HG02642 (cell line): ENCODE data around the gene SETD2.

ENCODE experiments used
- ATAC-seq: cut with Tn5 transposase; IDR thresholded peaks from one replicate; pipeline ENCODE4 v1.9.1; 2021; ENCODE audit warnings: mild to moderate bottlenecking; ENCODE audit not compliant: unreplicated experiment, poor library complexity

Gene SETD2

DNA sequence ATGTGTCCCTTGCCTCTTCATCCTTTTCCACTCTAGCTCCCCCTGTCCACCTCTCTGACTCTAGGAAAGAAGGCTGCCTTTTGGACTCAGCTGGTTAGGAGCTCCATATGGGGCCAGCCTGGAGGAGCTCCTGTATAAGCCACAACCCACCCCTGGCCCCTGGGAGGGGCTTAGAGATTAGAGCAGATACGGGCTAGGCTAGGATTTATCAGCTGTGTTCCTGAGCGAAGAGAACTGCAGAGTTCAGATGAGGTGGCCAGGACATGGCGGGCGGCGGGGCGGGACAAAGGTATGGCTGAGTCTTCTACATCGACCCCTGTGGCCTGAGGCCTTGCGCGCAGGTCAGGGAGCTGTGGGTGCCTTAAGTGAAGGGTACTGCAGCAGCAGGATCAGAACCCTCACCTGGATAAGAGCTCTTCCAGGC is 176.6 kb downstream of the SETD2 start:
- ATAC-seq: peak; percentile 2

DNA sequence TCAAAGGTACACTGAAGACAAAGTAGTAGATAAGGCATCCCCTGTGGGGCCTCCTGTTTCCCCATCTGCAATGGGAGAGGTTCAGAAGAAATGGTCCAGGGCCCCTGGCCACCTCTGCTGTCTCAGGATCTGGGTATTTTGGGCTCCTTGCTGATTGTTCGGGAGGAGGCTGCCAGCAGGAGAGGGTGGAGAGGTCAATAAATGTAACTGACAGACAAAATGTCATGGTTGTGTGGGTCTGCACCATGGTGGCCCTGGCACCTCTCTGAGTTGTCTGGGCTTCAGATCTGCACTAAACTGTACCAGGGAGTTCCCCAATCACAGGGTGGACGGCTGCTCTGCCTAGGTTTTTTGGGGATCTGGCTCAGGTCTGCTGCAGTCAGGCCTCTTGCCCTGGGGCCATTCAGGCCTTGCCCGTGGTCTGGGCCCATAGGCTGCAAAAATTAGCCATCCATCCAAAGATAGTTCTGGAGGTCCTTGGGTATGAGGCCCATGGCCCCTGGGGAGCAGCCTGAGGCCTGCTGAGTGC is 177.1 kb downstream of the SETD2 start:
- ATAC-seq: no peak

DNA sequence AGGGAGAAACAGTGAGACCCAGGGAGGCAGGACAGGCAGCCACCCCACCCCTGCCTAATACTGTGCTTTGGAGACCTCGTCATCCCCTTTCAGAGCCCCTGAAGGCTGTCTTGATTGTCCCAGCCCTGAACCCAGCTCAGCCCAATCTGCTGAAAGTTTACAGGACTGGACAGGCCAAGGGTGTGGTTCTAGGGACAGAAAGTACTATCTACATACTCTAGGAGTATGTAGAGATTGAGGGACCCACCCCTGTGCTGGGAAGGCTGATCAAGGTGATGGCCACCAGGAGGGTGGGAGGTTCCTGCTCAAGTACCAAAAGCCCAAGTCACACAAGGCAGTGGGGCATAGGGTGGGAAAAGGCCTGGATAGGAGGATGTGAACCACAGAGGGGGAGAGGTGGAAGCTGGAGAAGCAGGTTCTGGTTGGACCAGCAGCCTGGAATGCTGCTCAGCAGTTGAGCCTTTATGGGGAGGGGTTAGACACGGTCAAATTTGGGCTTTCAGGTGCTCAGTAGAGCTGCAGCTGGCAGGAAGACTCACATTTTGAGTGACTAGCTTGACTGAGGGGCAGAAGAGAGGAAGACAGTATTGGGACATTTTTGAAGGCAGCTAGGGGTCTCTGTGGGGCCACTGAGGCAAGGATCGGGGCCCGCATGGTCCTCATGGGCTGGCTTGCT is 177.7 kb downstream of the SETD2 start:
- ATAC-seq: no peak

DNA sequence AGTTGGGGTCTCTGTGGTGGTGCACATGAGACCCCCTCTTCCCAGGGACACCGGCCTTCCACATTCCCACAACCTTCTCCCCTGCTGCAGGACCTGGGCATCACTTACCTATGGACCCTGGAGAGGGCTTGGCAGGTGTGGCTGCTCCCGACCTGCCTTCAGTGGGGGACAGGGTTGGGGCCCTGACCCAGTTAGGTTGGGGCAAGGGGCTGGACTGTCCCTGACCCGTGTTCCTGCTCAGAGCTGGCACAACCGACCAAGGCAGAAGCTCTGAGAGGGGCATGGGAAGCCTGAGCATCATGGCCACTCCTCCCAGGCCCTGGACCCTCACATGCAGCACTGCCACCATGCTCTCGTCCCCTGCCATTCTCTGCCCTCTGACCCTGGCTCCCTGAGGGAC is 178.3 kb downstream of the SETD2 start:
- no peak for ATAC-seq

DNA sequence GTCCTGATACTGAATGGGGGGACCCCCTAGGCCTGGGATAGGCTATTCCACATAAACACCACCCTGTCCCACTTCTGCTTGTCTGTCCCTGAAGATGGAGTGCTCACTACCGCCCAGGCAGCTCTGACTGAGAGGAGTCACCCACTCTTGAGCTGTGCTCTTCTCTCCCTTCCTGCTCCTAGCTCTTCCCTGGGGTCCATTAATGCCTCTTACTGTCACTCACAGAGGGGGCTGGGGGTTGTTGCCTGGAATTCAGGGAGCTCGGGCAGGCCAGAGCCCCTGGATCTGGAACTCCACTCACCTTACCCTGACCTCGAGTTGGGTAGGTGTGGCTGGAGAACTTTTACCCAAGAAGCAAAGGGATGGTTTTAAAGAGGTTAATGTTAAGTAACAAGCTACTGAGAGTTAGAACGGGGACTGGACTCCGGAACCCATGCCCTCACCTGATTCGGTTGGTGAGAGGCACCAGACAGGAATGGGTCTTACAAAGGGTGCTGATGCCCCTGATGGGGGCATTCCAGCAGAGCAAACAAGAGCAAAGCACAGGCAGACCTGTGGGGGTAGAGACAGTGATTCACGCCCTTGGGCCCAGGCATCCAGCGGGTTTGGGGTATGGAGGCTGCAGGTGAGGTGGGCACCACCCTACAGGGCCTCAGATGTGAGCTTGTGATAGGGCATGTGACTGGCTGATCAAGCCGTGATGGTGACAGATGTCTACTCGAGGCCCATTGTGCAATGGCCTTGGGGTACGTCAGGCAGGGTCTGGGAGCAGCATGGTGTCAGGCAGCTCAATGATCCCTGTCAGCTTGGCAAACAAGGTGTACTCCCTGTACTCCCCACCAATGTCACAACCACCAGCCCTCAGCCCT is 179.1 kb downstream of the SETD2 start:
- no peak for ATAC-seq

DNA sequence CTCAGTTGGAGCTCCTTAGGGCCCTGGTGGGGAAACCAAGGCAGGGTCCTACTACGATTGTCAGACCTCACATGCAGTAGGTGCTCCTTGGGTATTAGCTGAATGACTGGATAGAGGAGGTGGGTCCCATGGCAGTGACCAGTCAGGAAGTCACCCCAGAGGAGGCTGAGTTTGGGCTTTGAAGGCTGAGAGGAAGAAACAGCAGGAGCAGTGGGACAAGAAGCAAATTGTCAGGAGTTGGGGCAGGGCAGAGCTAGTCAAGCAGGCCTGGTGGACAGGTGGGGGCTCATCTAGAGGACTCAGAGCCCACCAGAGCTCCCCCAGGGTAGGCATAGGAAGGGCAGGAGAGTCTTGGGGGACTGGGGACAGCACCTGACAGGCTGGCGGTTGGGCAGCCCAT is 181.4 kb downstream of the SETD2 start:
- ATAC-seq: no peak

DNA sequence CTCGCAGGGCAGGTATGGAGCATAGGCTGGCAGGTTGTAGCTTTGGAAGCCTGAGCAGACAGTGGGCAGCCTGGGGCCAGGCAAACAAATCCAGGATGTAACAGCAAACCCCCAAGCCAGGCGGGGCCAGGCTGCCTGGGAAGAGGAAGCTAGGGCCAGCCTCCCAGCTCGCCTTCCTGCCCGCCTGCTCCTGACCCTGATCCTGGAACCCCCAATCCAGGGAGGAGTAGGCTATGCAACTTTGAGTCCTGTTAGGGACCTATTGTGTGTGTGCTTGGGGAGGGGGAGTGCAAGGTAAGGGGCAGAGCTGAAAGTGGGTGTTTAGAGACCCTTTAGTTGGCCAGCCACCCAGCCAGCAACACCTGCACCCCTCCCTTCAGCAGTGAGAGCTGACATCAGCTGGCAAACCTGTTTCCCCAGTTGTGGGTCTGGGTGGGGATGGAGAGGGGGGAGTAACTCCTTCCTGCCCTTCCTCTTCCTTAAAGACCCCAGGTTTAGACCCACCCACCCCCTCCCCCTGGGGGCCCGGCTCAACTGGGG is 181.9 kb downstream of the SETD2 start:
- ATAC-seq: no peak

DNA sequence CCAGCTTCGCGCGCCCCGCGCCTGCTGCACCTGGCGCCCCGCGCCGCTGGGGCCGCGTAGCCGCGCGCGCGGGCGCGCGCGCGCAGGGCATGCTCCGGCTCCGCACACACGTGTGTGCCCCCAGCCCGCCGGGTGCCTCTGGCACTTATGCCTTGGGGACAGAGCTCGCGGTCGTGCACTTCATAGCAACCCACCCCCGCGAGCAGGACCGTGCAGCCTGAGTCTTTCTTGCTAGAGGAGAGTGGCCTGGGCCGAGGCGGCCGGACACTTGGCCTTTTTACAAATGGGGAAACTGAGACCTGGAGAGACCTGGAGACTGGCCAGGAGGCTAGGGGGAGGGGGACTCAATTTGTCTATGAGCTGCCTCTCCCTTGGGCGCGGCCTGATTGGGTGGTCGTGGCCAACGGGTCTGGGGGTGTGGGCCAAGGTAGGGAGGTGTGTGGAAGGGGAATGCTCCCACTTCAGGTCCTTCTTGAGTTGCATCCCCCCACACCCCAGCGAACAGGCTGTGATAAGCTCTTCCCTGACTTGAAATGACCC is 183.9 kb downstream of the SETD2 start:
- no peak for ATAC-seq

DNA sequence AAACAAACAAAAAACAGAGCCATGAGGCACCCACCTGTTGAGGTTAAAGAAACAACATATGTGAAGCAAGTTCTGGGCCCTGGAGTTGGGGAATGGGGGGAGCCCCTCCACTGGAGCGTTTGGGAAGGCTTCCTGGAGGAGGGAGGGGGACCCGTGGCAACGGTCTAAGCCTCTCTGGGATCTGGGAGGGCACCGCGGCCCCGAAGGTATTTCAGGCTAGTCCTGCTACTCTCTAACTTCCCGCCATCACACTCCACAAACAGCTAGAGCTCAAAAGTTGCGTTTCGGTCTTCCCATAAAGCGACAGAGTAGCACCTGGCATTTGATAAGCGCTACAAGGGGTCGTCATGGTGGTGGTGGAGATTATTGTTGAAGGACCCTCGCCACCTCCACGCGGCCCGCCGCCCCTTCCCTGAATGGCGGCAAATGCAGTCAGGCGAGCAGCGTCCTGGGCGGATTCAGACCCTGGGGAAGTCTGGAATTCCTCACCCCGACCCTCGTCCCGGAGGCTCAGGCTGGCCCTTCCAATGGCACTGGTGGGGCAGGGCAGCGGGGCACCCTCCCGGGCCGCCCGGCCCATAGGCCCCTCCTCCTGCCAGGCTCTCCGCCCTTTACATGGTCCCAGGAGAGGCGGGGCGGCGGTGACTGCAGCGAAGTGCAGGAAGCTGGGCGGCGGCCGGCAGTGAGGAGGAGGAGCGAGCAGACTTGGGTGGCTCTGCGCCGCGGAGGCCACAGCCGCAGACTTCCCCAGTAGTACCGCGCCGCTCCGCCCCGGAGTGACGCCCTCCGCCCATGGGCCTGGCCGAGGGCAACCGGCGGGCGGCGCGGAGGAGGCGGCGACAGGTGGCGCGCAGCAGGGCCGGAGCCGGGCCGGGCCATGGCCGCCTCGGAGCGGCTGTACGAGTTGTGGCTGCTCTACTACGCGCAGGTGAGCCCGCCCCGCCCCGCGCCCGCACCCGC is 184.6 kb downstream of the SETD2 start, which contains the start of gene NBEAL2:
TSS of gene NBEAL2 (plus strand) at position 682 of the 960 bp plus-strand sequence. CDS start at position 878, 196 bp downstream.
- ATAC-seq: peak; percentile 75

DNA sequence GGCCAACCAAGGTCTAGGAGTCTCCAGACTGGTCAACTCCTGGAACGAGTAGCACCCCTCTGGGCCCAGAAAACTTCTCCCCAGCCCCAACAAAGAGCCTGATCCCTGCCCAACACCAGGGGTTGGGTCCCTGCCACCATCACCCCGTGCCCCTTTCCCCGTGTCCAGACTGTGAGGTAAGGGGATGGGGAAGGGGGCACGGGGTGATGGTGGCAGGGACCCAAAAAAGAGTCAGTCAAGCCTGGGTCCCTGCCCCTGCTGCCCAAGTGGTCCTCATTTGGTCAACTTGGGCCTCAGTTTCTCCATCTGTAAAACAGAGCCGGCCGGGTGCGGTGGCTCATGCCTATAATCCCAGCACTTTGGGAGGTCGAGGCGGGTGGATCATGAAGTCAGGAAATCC is 185.5 kb downstream of the SETD2 start:
- no peak for ATAC-seq

DNA sequence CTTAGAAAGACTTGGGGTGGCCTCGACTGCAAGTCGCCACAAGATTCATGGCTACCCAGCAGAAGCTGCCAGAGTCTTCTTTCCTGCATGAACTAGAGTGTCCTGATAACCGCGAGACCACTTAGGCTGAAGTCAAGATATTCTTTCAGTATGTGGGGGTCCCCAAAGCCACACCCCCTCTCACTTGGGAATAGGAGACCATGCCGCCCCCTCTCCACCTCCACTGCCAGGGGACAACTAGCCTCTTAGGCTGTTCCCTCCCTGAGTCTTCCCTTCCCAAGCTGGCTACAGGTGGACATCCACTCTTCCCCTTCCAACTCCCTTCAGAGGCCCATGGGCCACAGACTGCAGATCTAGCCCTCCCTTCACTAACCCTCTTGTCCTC is 186.1 kb downstream of the SETD2 start:
- no peak for ATAC-seq

DNA sequence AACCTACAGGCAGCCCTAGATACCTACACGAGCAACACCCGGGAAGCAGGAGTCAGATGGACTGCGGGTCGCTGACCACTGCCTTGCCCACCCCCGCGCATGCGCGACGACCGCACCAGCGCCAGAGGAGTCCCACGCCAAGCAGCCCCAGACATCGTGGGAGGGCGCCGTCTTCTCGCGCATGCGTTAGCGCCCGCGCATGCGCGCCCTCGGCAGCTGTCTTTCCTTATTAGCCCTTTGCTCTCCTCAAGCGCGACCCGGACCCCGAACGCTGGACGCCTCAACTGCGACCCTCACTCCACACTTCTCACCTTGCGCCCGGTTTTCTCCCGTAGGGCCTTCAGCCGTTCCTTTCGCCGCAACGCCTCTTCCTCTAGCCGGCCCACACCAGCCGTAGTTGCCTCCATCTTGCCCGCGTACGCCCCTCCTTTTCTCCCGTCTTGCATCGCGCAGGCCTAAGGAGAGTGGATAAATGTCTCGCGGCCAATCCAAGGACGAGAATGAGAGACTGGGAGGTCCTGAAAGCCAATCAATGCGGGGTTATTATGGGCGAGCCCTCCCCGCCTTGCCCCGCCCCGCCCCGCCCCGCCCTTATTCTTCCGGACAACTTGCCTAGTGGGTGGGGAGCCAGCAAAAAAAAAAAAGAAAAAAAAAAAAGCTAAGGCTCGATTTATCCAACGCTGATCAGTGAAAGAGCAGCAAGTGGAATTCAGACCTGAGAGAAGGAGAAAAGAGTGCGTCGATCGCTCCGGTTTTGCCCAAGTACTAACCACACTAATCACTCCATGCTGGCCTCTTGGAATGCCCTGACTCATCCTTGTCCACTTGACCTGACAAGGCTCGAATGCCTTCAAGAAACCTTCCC is 187.4 kb downstream of the SETD2 start, which contains the start of gene CCDC12:
TSS of gene CCDC12 (minus strand) at position 420 of the 865 bp plus-strand sequence. CDS start at position 407, 13 bp downstream.
- ATAC-seq: peak; percentile 68

DNA sequence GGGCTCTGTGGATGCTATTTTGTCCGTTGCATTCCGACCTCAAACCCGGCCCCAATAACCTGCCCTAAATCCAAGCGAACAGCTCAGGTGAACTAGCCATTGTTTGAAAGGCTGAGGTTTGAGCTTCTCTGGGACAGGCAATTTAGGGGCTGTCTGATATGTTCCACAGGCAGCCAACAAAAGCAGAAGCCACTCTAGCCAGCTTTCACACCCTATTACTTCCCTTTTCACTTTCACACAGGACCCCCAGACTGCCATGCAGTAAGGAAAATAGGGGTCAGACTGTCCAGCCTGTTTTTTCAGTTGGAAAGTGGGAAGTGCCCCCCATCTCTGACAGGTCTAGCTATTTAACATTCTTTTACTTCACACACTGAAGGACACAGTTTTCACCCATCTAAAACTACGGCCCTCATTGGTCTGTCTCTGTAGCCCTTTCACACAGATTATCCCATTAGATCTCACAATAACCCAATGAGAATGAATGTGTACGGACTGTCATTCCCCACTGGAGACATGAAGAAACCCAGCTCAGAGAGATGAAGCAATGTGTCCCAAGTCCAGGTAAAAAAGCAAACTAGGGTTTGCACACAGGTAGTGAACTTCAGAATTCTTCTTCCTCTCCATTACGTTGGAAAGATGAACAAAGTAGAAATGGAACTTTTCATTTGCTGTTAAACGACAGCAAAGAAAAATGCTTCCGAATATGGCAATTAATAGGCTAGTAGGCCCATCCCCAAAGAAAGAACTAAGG is 189.3 kb downstream of the SETD2 start:
- ATAC-seq: no peak

DNA sequence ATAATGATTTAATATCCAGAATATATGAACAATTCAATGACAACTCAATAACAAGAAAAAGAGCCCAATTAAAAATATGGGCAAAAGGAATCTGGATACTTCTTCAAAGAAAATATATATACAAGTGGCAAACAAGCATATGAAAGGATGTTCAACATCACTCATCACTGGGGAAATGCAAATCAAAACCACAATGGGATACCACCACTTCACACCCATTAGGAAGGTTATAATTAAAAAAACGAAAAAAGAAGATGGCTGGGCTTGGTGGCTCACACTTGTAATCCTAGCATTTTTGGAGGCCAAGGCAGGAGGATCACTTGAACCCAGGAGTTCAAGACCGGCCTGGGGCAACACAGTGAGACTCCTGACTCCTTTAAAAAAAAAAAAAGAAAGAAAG is 191.5 kb downstream of the SETD2 start:
- no peak for ATAC-seq

DNA sequence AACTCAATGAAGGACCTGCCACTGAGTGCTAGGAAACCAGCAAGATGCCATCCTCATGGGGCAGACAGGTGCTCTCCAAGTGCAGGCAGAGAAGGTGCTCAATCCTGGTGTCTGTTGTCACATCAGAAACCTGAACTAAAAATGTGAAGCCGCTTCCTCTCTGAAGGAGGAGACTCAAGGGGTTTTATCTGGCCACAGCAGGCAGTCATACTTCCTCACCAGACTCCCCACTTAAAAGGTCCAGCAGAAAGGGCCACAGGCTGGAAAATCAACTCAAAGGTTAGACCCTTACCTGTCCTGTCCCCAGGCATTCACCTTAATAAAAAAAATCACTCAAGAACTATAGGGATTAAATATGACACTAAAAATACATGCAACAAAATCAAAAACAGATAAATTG is 192.2 kb downstream of the SETD2 start:
- ATAC-seq: no peak

DNA sequence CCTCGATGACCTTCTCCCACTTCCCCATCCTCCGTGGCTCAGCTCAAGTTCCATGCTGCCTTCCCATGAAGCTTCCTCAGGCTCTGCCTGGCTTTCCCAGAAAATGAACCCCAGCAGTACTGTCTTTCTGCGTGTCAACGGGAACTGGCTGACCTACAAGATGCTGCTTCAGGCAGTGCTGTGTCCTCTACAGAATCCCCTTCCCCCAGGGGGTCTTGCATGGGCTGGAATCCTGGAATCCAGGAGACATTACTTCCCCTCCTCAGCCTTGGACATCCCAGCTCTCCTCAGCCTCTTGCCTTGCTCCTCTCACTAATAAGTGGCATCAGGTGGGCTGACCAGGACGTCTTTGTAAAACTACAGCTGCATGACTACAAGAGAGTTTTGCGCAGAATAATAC is 192.8 kb downstream of the SETD2 start:
- no peak for ATAC-seq

DNA sequence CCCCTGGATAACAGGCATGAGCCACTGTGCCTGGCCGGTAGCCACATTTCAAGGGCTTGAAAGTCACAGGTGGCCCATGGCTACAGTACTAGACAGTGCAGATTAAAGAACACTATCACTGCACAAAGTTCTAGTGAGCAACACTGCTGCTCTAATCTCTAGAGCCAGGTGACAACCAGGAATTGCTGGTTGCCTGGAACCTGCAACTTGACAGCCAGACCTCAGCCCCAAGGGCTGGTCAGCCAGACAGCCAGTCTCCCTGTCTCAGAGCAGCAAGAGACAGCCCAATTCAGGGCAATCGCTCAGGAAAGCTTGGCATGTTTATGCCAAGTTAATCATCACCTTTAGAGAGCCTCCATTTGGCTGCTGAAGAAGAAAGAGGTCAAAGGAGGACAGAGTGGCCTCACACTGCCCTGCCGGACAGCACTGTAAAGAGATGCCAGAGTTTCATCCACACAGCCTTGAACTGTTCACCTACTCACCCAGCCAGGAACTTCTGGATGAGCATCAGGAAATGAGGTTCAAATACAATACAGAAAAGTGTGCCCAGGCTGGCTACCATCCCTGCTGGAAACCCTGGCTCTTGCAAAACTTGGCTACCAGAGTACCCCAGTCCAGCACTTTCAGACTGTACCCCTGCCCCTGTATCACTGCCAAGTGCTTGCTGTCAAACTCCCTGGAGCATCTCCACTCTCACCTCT is 193.4 kb downstream of the SETD2 start:
- no peak for ATAC-seq
